ENCODE measurements around the gene PTH1R.
A peak's percentile ranks its signal among the peaks of the same experiment; 100 is the strongest.

PTH1R gene

GRCh38 chr3:46916799-46917198 is 39.3 kb downstream of the PTH1R start:
- H3K4me3 ChIP-seq (replicated peaks; ENCODE audit: insufficient read depth, low read length) = no peak overlapping the region
- TF ChIP-seq CTCF (IDR thresholded peaks at IDR 0.05; ENCODE audit: insufficient read depth, low read length) (no peak), POLR2AphosphoS5 (IDR thresholded peaks at IDR 0.05; ENCODE audit: low read depth) (no peak), SPI1 (IDR thresholded peaks at IDR 0.05; ENCODE audit: borderline replicate concordance, low read depth) (no peak)
- H3K27ac ChIP-seq (replicated peaks) = no peak overlapping the region
- DNase-seq (ENCODE audit: low read depth in 1 of 2, low spot score in 1 of 2) = no peak
- H3K27me3 ChIP-seq (ENCODE audit: insufficient read depth, poor library complexity, severe bottlenecking) = no peaks in the 10 kb centered on the region

GRCh38 chr3:46917257-46917656 is 39.7 kb downstream of the PTH1R start:
- H3K27me3 ChIP-seq (ENCODE audit: insufficient read depth, poor library complexity, severe bottlenecking) = no peaks in the 10 kb centered on the region
- TF ChIP-seq POLR2AphosphoS5 (IDR thresholded peaks at IDR 0.05; ENCODE audit: low read depth) (no peak), REST (IDR thresholded peaks at IDR 0.05; ENCODE audit: insufficient replicate concordance, low read depth) (no peak), GABPA (IDR thresholded peaks at IDR 0.05; ENCODE audit: low read depth) (no peak), SPI1 (IDR thresholded peaks at IDR 0.05; ENCODE audit: borderline replicate concordance, low read depth) (no peak), CTCF (IDR thresholded peaks at IDR 0.05; ENCODE audit: insufficient read depth, low read length) (no peak)
- H3K27ac ChIP-seq (replicated peaks) = no peak overlapping the region
- H3K4me3 ChIP-seq (replicated peaks; ENCODE audit: insufficient read depth, low read length) = no peak overlapping the region
- no peak for DNase-seq (ENCODE audit: low read depth in 1 of 2, low spot score in 1 of 2)

- DNase-seq (ENCODE audit: low read depth in 1 of 2, low spot score in 1 of 2) = no peak
- no peak overlapping the region for H3K4me3 ChIP-seq (replicated peaks; ENCODE audit: insufficient read depth, low read length)
- no peak overlapping the region for H3K27ac ChIP-seq (replicated peaks)
- TF ChIP-seq REST (IDR thresholded peaks at IDR 0.05; ENCODE audit: insufficient replicate concordance, low read depth) = no peak
- no peak for TF ChIP-seq GABPA (IDR thresholded peaks at IDR 0.05; ENCODE audit: low read depth)
- TF ChIP-seq SPI1 (IDR thresholded peaks at IDR 0.05; ENCODE audit: borderline replicate concordance, low read depth) = no peak
- no peak for TF ChIP-seq POLR2AphosphoS5 (IDR thresholded peaks at IDR 0.05; ENCODE audit: low read depth)
- TF ChIP-seq CTCF (IDR thresholded peaks at IDR 0.05; ENCODE audit: insufficient read depth, low read length) = no peak
- H3K27me3 ChIP-seq (ENCODE audit: insufficient read depth, poor library complexity, severe bottlenecking) = no peaks in the 10 kb centered on the region
These were observed 40.7 kb downstream of the PTH1R start for GRCh38 chr3:46918202-46918601.

- no peak overlapping the region for H3K4me3 ChIP-seq (replicated peaks; ENCODE audit: insufficient read depth, low read length)
- TF ChIP-seq GABPA (IDR thresholded peaks at IDR 0.05; ENCODE audit: low read depth) (no peak), POLR2AphosphoS5 (IDR thresholded peaks at IDR 0.05; ENCODE audit: low read depth) (0 out of 2 replicates have a peak, but pooled peaks have one; percentile 25), CTCF (IDR thresholded peaks at IDR 0.05; ENCODE audit: insufficient read depth, low read length) (no peak), REST (IDR thresholded peaks at IDR 0.05; ENCODE audit: insufficient replicate concordance, low read depth) (no peak), SPI1 (IDR thresholded peaks at IDR 0.05; ENCODE audit: borderline replicate concordance, low read depth) (no peak)
- no peaks in the 10 kb centered on the region for H3K27me3 ChIP-seq (ENCODE audit: insufficient read depth, poor library complexity, severe bottlenecking)
- DNase-seq (ENCODE audit: low read depth in 1 of 2, low spot score in 1 of 2) = no peak
- no peak overlapping the region for H3K27ac ChIP-seq (replicated peaks)
These were observed 41.1 kb downstream of the PTH1R start for GRCh38 chr3:46918634-46919033.
